Measurements from ENCODE around the gene RAB30.

DNA sequence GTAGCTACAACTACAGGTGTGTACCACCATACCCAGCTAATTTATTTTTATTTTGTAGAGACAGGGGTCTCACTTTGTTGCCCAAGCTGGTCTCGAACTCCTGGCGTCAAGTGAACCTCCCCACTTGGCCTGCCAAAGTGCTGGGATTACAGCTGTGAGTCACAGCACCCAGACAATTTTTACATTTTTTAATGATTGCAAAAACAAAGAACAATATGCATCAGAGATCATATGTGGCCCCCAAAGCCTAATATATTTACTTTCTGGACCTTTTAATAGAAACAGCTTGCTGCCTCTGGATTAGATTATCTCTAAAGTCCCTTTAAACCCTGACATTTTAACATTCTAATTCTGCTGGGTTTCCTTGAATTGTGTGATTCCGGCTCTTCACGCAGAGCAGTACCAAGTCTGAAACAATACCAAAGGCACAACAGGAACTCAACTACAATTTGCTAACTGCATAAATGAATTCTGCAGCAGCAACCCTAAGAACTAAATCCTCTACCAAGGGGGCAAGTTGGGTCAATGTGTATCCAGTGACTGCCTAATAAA lies 25.0 kb downstream of the RAB30 start:
- TF ChIP-seq, protein P1, sequence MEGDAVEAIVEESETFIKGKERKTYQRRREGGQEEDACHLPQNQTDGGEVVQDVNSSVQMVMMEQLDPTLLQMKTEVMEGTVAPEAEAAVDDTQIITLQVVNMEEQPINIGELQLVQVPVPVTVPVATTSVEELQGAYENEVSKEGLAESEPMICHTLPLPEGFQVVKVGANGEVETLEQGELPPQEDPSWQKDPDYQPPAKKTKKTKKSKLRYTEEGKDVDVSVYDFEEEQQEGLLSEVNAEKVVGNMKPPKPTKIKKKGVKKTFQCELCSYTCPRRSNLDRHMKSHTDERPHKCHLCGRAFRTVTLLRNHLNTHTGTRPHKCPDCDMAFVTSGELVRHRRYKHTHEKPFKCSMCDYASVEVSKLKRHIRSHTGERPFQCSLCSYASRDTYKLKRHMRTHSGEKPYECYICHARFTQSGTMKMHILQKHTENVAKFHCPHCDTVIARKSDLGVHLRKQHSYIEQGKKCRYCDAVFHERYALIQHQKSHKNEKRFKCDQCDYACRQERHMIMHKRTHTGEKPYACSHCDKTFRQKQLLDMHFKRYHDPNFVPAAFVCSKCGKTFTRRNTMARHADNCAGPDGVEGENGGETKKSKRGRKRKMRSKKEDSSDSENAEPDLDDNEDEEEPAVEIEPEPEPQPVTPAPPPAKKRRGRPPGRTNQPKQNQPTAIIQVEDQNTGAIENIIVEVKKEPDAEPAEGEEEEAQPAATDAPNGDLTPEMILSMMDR (IDR thresholded peaks at IDR 0.05; ENCODE audit: insufficient read depth, low read length, poor library complexity, severe bottlenecking), result no peak
- TF ChIP-seq EZH2phosphoT487 (conservative IDR thresholded peaks at IDR 0.05; ENCODE audit: low read length), result no peak
